Measurements from ENCODE around the gene FBXO21. TPM values are rescaled to one million over a fixed set of nuclear protein-coding genes. Genes with fewer than 3 reads are reported as not detected.

The FBXO21 gene
- total and polyA plus RNA-seq, 2 experiments from 2014 or later: 46.3 to 84.2 TPM

- Mint-ChIP-seq H3K9me3 (no peaks in the 10 kb centered on the region), H3K27ac (no peak overlapping the region), H3K36me3 (ENCODE audit: low read depth) (no peaks in the 10 kb centered on the region), H3K4me3 (no peak overlapping the region), H3K27me3 (ENCODE audit: insufficient read depth, low read depth, poor library complexity) (peaks cover 8% of the 10 kb centered on the region), H3K4me1 (peaks cover 3% of the 10 kb centered on the region; the same call in 2 of the 3 replicates)
- no peaks in the 10 kb centered on the region for H3K9me2 ChIP-seq (ENCODE audit: insufficient read depth)
- H3K4me2 ChIP-seq: no peak overlapping the region
- H4K20me1 ChIP-seq (replicated peaks; ENCODE audit: insufficient read depth): no peaks in the 10 kb centered on the region
- DNase-seq (ENCODE audit: low spot score) (no peak), ATAC-seq (no peak)
- no peak overlapping the region for H3K27ac ChIP-seq (ENCODE audit: low read depth)
- H3F3A ChIP-seq (replicated peaks; ENCODE audit: low read depth): no peaks in the 10 kb centered on the region
- H2AFZ ChIP-seq: 0 out of 2 replicates have a peak overlapping the region, but pooled peaks have one; percentile 14
- H3K79me2 ChIP-seq (replicated peaks; ENCODE audit: insufficient read depth): no peaks in the 10 kb centered on the region
- TF ChIP-seq EZH2 (IDR thresholded peaks at IDR 0.05; ENCODE audit: low read depth, unreplicated experiment) (no peak), POLR2AphosphoS5 (IDR thresholded peaks at IDR 0.05; ENCODE audit: low read depth) (no peak), STAT1 (IDR thresholded peaks at IDR 0.05; ENCODE audit: unreplicated experiment) (no peak), ZNF462 (CRISPR knock-in tag; IDR thresholded peaks at IDR 0.05) (no peak), EZH2phosphoT487 (IDR thresholded peaks at IDR 0.05; ENCODE audit: unreplicated experiment) (no peak), ETS1 (IDR thresholded peaks at IDR 0.05) (no peak), REST (IDR thresholded peaks at IDR 0.05; ENCODE audit: unreplicated experiment) (no peak), CREB1 (CRISPR knock-in tag; IDR thresholded peaks at IDR 0.05; ENCODE audit: low read depth) (no peak), CTCF (conservative IDR thresholded peaks at IDR 0.05; ENCODE audit: low read depth in 2 of 2) (no peak), NANOG (IDR thresholded peaks at IDR 0.05; ENCODE audit: borderline replicate concordance) (no peak), ZNF114 (CRISPR knock-in tag; IDR thresholded peaks at IDR 0.05) (no peak), JUNB (IDR thresholded peaks at IDR 0.05; ENCODE audit: unreplicated experiment) (no peak), ZNF331 (CRISPR knock-in tag; IDR thresholded peaks at IDR 0.05; ENCODE audit: low read depth) (no peak)
- no peaks in the 10 kb centered on the region for H3K4me1 ChIP-seq (ENCODE audit: insufficient read depth)
- no peaks in the 10 kb centered on the region for H3K36me3 ChIP-seq (ENCODE audit: insufficient read depth)
- no peaks in the 10 kb centered on the region for H3K27me3 ChIP-seq (ENCODE audit: insufficient read depth)
- H3K4me3 ChIP-seq: no peak overlapping the region
These were observed 12.3 kb upstream of the FBXO21 start for GRCh38 chr12:117202556-117202955.
